Upper lobe of left lung (tissue), 4 donors: Measurements from ENCODE around the gene CDK4.

Source experiments
- CTCF ChIP-seq, 6 experiments: fragments of 450-650 bp in 4 of 6; fragments of 200-600 bp in 2 of 6; sonication (generic) in 2 of 6; IDR thresholded peaks; one replicate each; pipeline ENCODE4 v1.5.1; 2016 to 2019; ENCODE audit warnings: antibody characterized with exemption in 6 of 6
- EP300 ChIP-seq, 4 donors: sonication (generic); formaldehyde crosslinking; IDR thresholded peaks; one replicate each; pipeline ENCODE4 v1.5.1; 2017; ENCODE audit warnings: antibody characterized with exemption in 4 of 4, control low read depth in 2 of 4

- TF ChIP-seq EP300 (IDR thresholded peaks at IDR 0.05) (no peak), CTCF (IDR thresholded peaks at IDR 0.05) (no peak)
These were observed 53.7 kb downstream of the CDK4 start for GRCh38 chr12:57698414-57698813.
